ENCODE data around the gene SOCS2. TPM values are rescaled to one million over a fixed set of nuclear protein-coding genes. Genes with fewer than 3 reads are reported as not detected.
A peak's percentile ranks its signal among the peaks of the same experiment; 100 is the strongest.
"Not testable (repeated sequence)": the region's sequence is repeated elsewhere in the genome, so short reads cannot be mapped to it uniquely, and the experiment has no call there.

The SOCS2 gene
- total and polyA plus RNA-seq, 2 of the 8 experiments (the other 6 are each of a cell fraction or from before 2014, with no cell fraction given) = 14.5 to 18.0 TPM

DNA sequence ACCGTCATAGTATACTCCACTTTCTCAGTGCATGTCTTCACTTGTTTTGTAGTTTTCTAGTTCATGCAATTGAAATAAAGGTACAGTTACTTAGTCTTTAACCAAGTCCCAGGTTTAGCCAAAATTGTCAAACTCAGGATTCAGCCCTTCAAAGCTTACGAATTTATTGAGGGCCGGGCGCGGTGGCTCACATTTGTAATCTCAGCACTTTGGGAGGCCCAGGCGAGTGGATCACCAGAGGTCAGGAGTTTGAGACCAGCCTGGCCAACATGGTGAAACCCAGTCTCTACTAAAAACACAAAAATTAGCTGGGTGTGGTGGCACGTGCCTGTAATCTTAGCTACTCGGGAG lies 52.8 kb downstream of the SOCS2 start:
- H3K27ac ChIP-seq (ENCODE audit: low read depth, low read length); H3K79me2 ChIP-seq (ENCODE audit: control insufficient read depth in 1 of 2, insufficient read depth in 2 of 2, low read length in 2 of 2); H4K91ac ChIP-seq (replicated peaks; ENCODE audit: insufficient read length, low read length); H2BK120ac ChIP-seq (replicated peaks; ENCODE audit: low read depth, low read length); H3K79me1 ChIP-seq (ENCODE audit: low read depth, low read length); H3K14ac ChIP-seq (ENCODE audit: insufficient read length); H3K18ac ChIP-seq (ENCODE audit: extremely low read depth, low read length); H2BK15ac ChIP-seq (ENCODE audit: low read length); H3K4me3 ChIP-seq (ENCODE audit: extremely low read depth in 1 of 4, insufficient read depth in 2 of 4, low read depth in 3 of 4, low read length in 4 of 4); H3K9ac ChIP-seq (replicated peaks in 1 of 4; ENCODE audit: extremely low read depth in 1 of 4, low read depth in 3 of 4, low read length in 3 of 4); H2AFZ ChIP-seq (ENCODE audit: low read length); H3K4ac ChIP-seq (replicated peaks; ENCODE audit: insufficient read length, low read depth, low read length); H3K4me2 ChIP-seq (ENCODE audit: insufficient read depth in 1 of 2, low read depth in 2 of 2, low read length in 2 of 2); H4K5ac ChIP-seq (ENCODE audit: insufficient read length, low read depth, low read length); H3K23ac ChIP-seq (ENCODE audit: insufficient read length); H4K8ac ChIP-seq (ENCODE audit: extremely low read depth, insufficient read depth, low read length); H2AK5ac ChIP-seq (ENCODE audit: low read depth, low read length); H3K9me3 ChIP-seq (ENCODE audit: insufficient read depth in 2 of 2, low read depth in 1 of 2, low read length in 1 of 2); H3K23me2 ChIP-seq (ENCODE audit: low read depth, low read length); H2BK5ac ChIP-seq (ENCODE audit: low read depth, low read length); H3K36me3 ChIP-seq (ENCODE audit: control insufficient read depth in 2 of 4, insufficient read depth in 4 of 4, low read length in 3 of 4); H3K56ac ChIP-seq (replicated peaks; ENCODE audit: insufficient read length, low read depth, low read length); H2BK12ac ChIP-seq (ENCODE audit: low read depth, low read length); H3K27me3 ChIP-seq (replicated peaks in 1 of 4; ENCODE audit: control insufficient read depth in 3 of 4, extremely low read depth in 1 of 4, insufficient read depth in 3 of 4, low read length in 3 of 4); H4K20me1 ChIP-seq (replicated peaks in 1 of 2; ENCODE audit: control insufficient read depth in 1 of 2, insufficient read depth in 2 of 2, low read length in 2 of 2); POLR2A ChIA-PET (ENCODE audit: partially characterized antibody); H3K4me1 ChIP-seq (replicated peaks in 1 of 4; ENCODE audit: control insufficient read depth in 3 of 4, insufficient read depth in 4 of 4, low read length in 3 of 4); FAIRE-seq; H2BK20ac ChIP-seq (ENCODE audit: low read length): not testable (repeated sequence)
- peak in 1 of 2 experiments; percentile 4 for DNase-seq (ENCODE audit: low read depth in 1 of 2, low spot score in 2 of 2)
- CTCF ChIA-PET (ENCODE audit: partially characterized antibody) = interaction anchor here (0.9 kb wide), 1 partner anchor 88 kb away, joined by 3 read pairs; no protein-coding TSS in a partner anchor
- WGBS, 2 experiments (ENCODE audit: extremely low coverage in 1 of 2, insufficient coverage in 1 of 2, insufficient read length in 1 of 2, insufficient replicate concordance in 2 of 2, low coverage in 1 of 2, low lambda C conversion rate in 2 of 2, missing lambda C conversion rate in 1 of 2) = 87% methylated on average over 8 of the region's 8 CpGs; no CpG with 5 or more reads in 1 of the 2 experiments
